Esophagus squamous epithelium (tissue), 4 donors: ENCODE data around the gene OR8A1.

Experiments used
- CTCF ChIP-seq, 6 experiments: fragments of 450-650 bp in 4 of 6; fragments of 200-600 bp in 2 of 6; sonication (generic) in 2 of 6; IDR thresholded peaks; one replicate each; pipeline ENCODE4 v1.5.1; 2016 to 2019; ENCODE audit warnings: antibody characterized with exemption in 6 of 6, mild to moderate bottlenecking in 4 of 6, moderate library complexity in 4 of 6
- POLR2A ChIP-seq, 4 donors: fragments of 450-650 bp; IDR thresholded peaks; one replicate each; pipeline ENCODE4 v1.6.1; 2017; ENCODE audit warnings: antibody characterized with exemption in 4 of 4, mild to moderate bottlenecking in 4 of 4, moderate library complexity in 3 of 4

DNA sequence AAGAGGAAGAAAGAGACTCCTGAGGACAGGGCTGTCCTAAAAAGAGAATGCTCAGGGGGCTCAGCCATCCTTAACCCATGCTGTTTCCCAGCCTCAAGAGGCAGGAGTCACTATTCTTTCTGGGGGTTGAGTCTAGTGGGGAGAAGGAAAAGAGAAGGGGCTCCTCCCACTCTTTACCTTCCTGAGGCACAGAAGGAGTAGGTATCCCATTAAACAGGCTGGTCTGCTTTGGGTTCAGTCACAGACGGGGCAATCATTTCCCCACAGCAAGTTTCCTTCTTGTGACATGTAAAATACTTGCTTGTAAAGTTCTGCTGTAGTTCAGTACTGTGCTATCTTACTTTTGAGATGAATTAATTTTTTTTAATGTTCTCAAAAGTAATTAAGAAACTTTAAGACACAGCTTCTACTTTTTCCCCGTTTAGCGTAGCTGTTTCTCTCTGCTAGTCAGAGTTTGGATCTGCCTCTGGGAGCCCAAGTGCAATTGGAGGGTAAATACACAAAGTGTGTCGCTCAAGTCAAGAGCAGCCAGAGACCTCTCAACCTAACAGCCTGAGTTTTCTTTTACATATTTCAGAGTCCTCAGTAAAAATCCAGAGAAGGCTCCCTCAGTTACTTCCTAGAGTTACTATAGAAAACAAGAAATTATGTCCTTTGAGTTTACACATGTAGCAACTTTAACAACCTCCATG is 15.0 kb downstream of the OR8A1 start:
- no peak for TF ChIP-seq CTCF (IDR thresholded peaks at IDR 0.05)
- TF ChIP-seq POLR2A (IDR thresholded peaks at IDR 0.05) = no peak
